HEK293 (cell line): Measurements from ENCODE around the gene COL19A1.

Source experiments
- CTCF ChIA-PET: fragments of 350-600 bp; formaldehyde crosslinking; extraction: SDS; loops from one replicate; lab custom pipeline; 2021; ENCODE audit warnings: antibody characterized with exemption; lab: Yijun Ruan, JAX
- POLR2A ChIA-PET: fragments of 300-600 bp; formaldehyde crosslinking; extraction: SDS; loops from one replicate; lab custom pipeline; 2020; ENCODE audit warnings: antibody characterized with exemption, inconsistent platforms; lab: Yijun Ruan, JAX
- H3K27ac ChIP-seq: fragments of 200-500 bp; sonication (Bioruptor generic); 2 replicates; pipeline ENCODE4 v1.5.1; 2014; ENCODE audit warnings: low read depth, low read length, control low read depth, inconsistent platforms; ENCODE audit errors: extremely low read depth
- H3K36me3 ChIP-seq, 2 experiments: fragments of 200-500 bp in 1 of 2; sonication (Bioruptor generic) in 1 of 2; 1 replicate in 1 of 2; 2 replicates in 1 of 2; pipeline ENCODE4 v1.5.1; 2014 to 2017; ENCODE audit warnings: inconsistent platforms in 2 of 2, low read length in 2 of 2; ENCODE audit not compliant: control insufficient read depth in 2 of 2, insufficient read depth in 1 of 2
- H3K4me1 ChIP-seq: fragments of 200-500 bp; sonication (Bioruptor generic); 2 replicates; pipeline ENCODE4 v1.5.1; 2014; ENCODE audit warnings: mild to moderate bottlenecking, low read length, inconsistent platforms; ENCODE audit not compliant: control insufficient read depth, insufficient read depth
- H3K4me3 ChIP-seq: 2 replicates; pipeline ENCODE4 v1.5.1; 2011; ENCODE audit warnings: low read depth, mild to moderate bottlenecking, control low read depth, low read length, moderate library complexity
- H3K9me3 ChIP-seq: fragments of 200-500 bp; sonication (Bioruptor generic); 2 replicates; pipeline ENCODE4 v1.5.1; 2014; ENCODE audit warnings: low read depth, low read length, inconsistent platforms; ENCODE audit not compliant: control insufficient read depth, insufficient read depth
- BCL11A ChIP-seq: fragments of 450-650 bp; formaldehyde crosslinking; IDR thresholded peaks from 2 replicates; pipeline ENCODE4 v1.5.1; 2016; ENCODE audit warnings: low read depth, missing biosample characterization, missing genetic modification characterization
- HIC1 ChIP-seq: fragments of 450-650 bp; formaldehyde crosslinking; IDR thresholded peaks from 2 replicates; pipeline ENCODE4 v1.5.1; 2016; ENCODE audit warnings: missing biosample characterization, missing genetic modification characterization
- KLF8 ChIP-seq: fragments of 450-650 bp; formaldehyde crosslinking; IDR thresholded peaks from 2 replicates; pipeline ENCODE4 v1.5.1; 2016; ENCODE audit warnings: missing biosample characterization, missing genetic modification characterization
- TCF7L2 ChIP-seq: IDR thresholded peaks from 2 replicates; pipeline ENCODE4 v1.6.1; 2011; ENCODE audit warnings: low read depth, mild to moderate bottlenecking, inconsistent platforms, low read length, moderate library complexity, borderline replicate concordance
- ZBTB10 ChIP-seq: fragments of 450-650 bp; formaldehyde crosslinking; IDR thresholded peaks from 2 replicates; pipeline ENCODE4 v1.5.1; 2016; ENCODE audit warnings: missing biosample characterization, missing genetic modification characterization
- ZFP41 ChIP-seq: fragments of 450-650 bp; formaldehyde crosslinking; IDR thresholded peaks from 2 replicates; pipeline ENCODE4 v1.5.1; 2016; ENCODE audit warnings: missing biosample characterization, missing genetic modification characterization, borderline replicate concordance
- ZNF133 ChIP-seq: fragments of 450-650 bp; formaldehyde crosslinking; IDR thresholded peaks from 2 replicates; pipeline ENCODE4 v1.5.1; 2016; ENCODE audit warnings: missing biosample characterization, missing genetic modification characterization
- ZNF341 ChIP-seq: fragments of 450-650 bp; formaldehyde crosslinking; IDR thresholded peaks from 2 replicates; pipeline ENCODE4; 2016; ENCODE audit warnings: low read depth, missing biosample characterization, missing genetic modification characterization
- ZNF366 ChIP-seq: fragments of 450-650 bp; formaldehyde crosslinking; conservative IDR thresholded peaks from 2 replicates; pipeline ENCODE4 v1.5.1; 2016; ENCODE audit warnings: missing biosample characterization, missing genetic modification characterization
- ZNF426 ChIP-seq: fragments of 450-650 bp; formaldehyde crosslinking; IDR thresholded peaks from 2 replicates; pipeline ENCODE4 v1.5.1; 2017; ENCODE audit warnings: missing biosample characterization, missing genetic modification characterization, mild to moderate bottlenecking, inconsistent platforms, moderate library complexity
- ZNF501 ChIP-seq: fragments of 450-650 bp; formaldehyde crosslinking; IDR thresholded peaks from 2 replicates; pipeline ENCODE4 v1.5.1; 2016; ENCODE audit warnings: missing biosample characterization, missing genetic modification characterization
- ZNF571 ChIP-seq: fragments of 450-650 bp; formaldehyde crosslinking; IDR thresholded peaks from 2 replicates; pipeline ENCODE4 v1.5.0; 2017; ENCODE audit warnings: missing biosample characterization, missing genetic modification characterization
- ZNF610 ChIP-seq: fragments of 450-650 bp; formaldehyde crosslinking; IDR thresholded peaks from 2 replicates; pipeline ENCODE4 v1.5.1; 2016; ENCODE audit warnings: missing biosample characterization, missing genetic modification characterization, borderline replicate concordance
- ZNF624 ChIP-seq: fragments of 450-650 bp; formaldehyde crosslinking; IDR thresholded peaks from 2 replicates; pipeline ENCODE4 v1.5.1; 2017; ENCODE audit warnings: missing biosample characterization, missing genetic modification characterization
- ZNF626 ChIP-seq: fragments of 450-650 bp; sonication (Bioruptor Pico); formaldehyde crosslinking; IDR thresholded peaks from 2 replicates; pipeline ENCODE4 v1.5.1; 2018; ENCODE audit warnings: missing biosample characterization, missing genetic modification characterization, inconsistent platforms
- ZNF654 ChIP-seq: fragments of 450-650 bp; formaldehyde crosslinking; IDR thresholded peaks from 2 replicates; pipeline ENCODE4 v1.5.1; 2016; ENCODE audit warnings: low read depth, missing biosample characterization, missing genetic modification characterization
- ZNF76 ChIP-seq: fragments of 450-650 bp; formaldehyde crosslinking; IDR thresholded peaks from 2 replicates; pipeline ENCODE4; 2016; ENCODE audit warnings: low read depth, missing biosample characterization, missing genetic modification characterization, borderline replicate concordance
- TF ChIP-seq, protein P1 (sequence below): fragments of 450-650 bp; formaldehyde crosslinking; IDR thresholded peaks from 2 replicates; pipeline ENCODE4 v1.5.1; 2016; ENCODE audit warnings: missing biosample characterization, missing genetic modification characterization
- TF ChIP-seq, protein P2 (sequence below): fragments of 450-650 bp; formaldehyde crosslinking; IDR thresholded peaks from 2 replicates; pipeline ENCODE4 v1.5.1; 2016; ENCODE audit warnings: missing biosample characterization, missing genetic modification characterization
- TF ChIP-seq, protein P3 (sequence below): fragments of 450-650 bp; formaldehyde crosslinking; IDR thresholded peaks from 2 replicates; pipeline ENCODE4 v1.5.1; 2016; ENCODE audit warnings: missing biosample characterization, missing genetic modification characterization
- TF ChIP-seq, protein P4 (sequence below): fragments of 450-650 bp; formaldehyde crosslinking; IDR thresholded peaks from 2 replicates; pipeline ENCODE4 v1.5.1; 2017; ENCODE audit warnings: missing biosample characterization, missing genetic modification characterization
- TF ChIP-seq, protein P5 (sequence below): fragments of 450-650 bp; formaldehyde crosslinking; IDR thresholded peaks from 2 replicates; pipeline ENCODE4 v1.5.1; 2016; ENCODE audit warnings: missing biosample characterization, missing genetic modification characterization

Gene COL19A1

GRCh38 chr6:69827276-69827893 lies 39.0 kb upstream of the COL19A1 start:
- no peaks in the 10 kb centered on the region for H3K9me3 ChIP-seq
- TF ChIP-seq ZNF626 (tag by site-specific recombination) (no peak), ZFP41 (tag by site-specific recombination) (no peak), ZNF341 (no peak), HIC1 (no peak), ZNF571 (no peak), ZNF654 (no peak), ZNF366 (tag by site-specific recombination) (no peak), ZNF624 (tag by site-specific recombination) (no peak), KLF8 (tag by site-specific recombination) (no peak)
- TF ChIP-seq, protein P1, sequence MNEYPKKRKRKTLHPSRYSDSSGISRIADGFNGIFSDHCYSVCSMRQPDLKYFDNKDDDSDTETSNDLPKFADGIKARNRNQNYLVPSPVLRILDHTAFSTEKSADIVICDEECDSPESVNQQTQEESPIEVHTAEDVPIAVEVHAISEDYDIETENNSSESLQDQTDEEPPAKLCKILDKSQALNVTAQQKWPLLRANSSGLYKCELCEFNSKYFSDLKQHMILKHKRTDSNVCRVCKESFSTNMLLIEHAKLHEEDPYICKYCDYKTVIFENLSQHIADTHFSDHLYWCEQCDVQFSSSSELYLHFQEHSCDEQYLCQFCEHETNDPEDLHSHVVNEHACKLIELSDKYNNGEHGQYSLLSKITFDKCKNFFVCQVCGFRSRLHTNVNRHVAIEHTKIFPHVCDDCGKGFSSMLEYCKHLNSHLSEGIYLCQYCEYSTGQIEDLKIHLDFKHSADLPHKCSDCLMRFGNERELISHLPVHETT (tag by site-specific recombination), result no peak
- TF ChIP-seq, protein P2, sequence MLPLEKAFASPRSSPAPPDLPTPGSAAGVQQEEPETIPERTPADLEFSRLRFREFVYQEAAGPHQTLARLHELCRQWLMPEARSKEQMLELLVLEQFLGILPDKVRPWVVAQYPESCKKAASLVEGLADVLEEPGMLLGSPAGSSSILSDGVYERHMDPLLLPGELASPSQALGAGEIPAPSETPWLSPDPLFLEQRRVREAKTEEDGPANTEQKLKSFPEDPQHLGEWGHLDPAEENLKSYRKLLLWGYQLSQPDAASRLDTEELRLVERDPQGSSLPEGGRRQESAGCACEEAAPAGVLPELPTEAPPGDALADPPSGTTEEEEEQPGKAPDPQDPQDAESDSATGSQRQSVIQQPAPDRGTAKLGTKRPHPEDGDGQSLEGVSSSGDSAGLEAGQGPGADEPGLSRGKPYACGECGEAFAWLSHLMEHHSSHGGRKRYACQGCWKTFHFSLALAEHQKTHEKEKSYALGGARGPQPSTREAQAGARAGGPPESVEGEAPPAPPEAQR (tag by site-specific recombination), result no peak
- TF ChIP-seq, protein P3, sequence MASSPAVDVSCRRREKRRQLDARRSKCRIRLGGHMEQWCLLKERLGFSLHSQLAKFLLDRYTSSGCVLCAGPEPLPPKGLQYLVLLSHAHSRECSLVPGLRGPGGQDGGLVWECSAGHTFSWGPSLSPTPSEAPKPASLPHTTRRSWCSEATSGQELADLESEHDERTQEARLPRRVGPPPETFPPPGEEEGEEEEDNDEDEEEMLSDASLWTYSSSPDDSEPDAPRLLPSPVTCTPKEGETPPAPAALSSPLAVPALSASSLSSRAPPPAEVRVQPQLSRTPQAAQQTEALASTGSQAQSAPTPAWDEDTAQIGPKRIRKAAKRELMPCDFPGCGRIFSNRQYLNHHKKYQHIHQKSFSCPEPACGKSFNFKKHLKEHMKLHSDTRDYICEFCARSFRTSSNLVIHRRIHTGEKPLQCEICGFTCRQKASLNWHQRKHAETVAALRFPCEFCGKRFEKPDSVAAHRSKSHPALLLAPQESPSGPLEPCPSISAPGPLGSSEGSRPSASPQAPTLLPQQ (tag by site-specific recombination), result no peak
- TF ChIP-seq, protein P4, sequence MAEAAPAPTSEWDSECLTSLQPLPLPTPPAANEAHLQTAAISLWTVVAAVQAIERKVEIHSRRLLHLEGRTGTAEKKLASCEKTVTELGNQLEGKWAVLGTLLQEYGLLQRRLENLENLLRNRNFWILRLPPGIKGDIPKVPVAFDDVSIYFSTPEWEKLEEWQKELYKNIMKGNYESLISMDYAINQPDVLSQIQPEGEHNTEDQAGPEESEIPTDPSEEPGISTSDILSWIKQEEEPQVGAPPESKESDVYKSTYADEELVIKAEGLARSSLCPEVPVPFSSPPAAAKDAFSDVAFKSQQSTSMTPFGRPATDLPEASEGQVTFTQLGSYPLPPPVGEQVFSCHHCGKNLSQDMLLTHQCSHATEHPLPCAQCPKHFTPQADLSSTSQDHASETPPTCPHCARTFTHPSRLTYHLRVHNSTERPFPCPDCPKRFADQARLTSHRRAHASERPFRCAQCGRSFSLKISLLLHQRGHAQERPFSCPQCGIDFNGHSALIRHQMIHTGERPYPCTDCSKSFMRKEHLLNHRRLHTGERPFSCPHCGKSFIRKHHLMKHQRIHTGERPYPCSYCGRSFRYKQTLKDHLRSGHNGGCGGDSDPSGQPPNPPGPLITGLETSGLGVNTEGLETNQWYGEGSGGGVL (tag by site-specific recombination), result no peak
- ChIA-PET CTCF (no interaction called here), POLR2A (no interaction called here)
- H3K4me3 ChIP-seq, result no peak overlapping the region
- H3K4me1 ChIP-seq, result no peaks in the 10 kb centered on the region
- H3K27ac ChIP-seq, result no peak overlapping the region
- H3K36me3 ChIP-seq, result no peaks in the 10 kb centered on the region

DNA sequence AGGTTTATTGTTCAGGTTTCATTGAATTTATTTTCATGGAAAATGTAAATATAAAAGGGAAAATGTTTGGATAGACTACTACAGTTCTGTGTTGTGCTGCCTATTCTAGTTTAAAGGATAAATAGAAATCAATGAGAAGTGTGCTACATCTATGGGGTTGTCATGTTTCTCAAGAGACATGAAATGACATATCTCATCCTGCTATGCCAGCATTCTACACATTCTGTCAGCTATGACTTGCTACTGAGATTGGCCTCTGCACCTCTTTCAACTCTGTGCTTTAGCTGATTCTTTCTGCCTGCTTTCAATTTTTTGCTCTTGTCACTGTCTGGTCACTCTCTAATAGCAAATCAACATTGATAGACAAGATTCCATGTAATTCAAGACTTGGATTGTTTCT lies 33.8 kb upstream of the COL19A1 start:
- Histone ChIP-seq H3K27ac (no peak overlapping the region), H3K36me3 (no peaks in the 10 kb centered on the region), H3K4me1 (no peaks in the 10 kb centered on the region), H3K4me3 (no peak overlapping the region), H3K9me3 (no peaks in the 10 kb centered on the region)
- POLR2A ChIA-PET, result no interaction called here
- CTCF ChIA-PET, result interaction anchor here (0.6 to 2.0 kb wide), 5 partner anchors 28 to 333 kb away, joined by 3 to 4 read pairs (median 4); partner anchors contain the start of gene LMBRD1
- TF ChIP-seq ZNF426 (tag by site-specific recombination) (no peak), ZNF133 (tag by site-specific recombination) (no peak), ZNF624 (tag by site-specific recombination) (no peak), TCF7L2 (no peak), ZNF610 (tag by site-specific recombination) (no peak), ZNF76 (no peak), ZBTB10 (no peak), ZNF501 (tag by site-specific recombination) (no peak), BCL11A (tag by site-specific recombination) (no peak)
- TF ChIP-seq, protein P5, sequence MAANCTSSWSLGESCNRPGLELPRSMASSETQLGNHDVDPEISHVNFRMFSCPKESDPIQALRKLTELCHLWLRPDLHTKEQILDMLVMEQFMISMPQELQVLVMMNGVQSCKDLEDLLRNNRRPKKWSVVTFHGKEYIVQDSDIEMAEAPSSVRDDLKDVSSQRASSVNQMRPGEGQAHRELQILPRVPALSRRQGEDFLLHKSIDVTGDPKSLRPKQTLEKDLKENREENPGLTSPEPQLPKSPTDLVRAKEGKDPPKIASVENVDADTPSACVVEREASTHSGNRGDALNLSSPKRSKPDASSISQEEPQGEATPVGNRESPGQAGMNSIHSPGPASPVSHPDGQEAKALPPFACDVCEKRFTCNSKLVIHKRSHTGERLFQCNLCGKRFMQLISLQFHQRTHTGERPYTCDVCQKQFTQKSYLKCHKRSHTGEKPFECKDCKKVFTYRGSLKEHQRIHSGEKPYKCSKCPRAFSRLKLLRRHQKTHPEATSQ (tag by site-specific recombination), result no peak
